GM12864 (cell line): Measurements from ENCODE around the gene HMG20A.

ENCODE experiments used
- DNase-seq: peaks from one replicate; pipeline ENCODE4 v3.0.0-alpha.2; 2011; ENCODE audit warnings: low read depth
- H3K4me3 ChIP-seq: 2 replicates; pipeline ENCODE4 v1.5.1; 2011; ENCODE audit warnings: mild to moderate bottlenecking, low read depth, low read length, control low read depth
- TF ChIP-seq, protein P1 (sequence below): IDR thresholded peaks from 2 replicates; pipeline ENCODE4 v1.5.1; 2011; ENCODE audit warnings: low read depth, mild to moderate bottlenecking, moderate library complexity, low read length, control low read depth, inconsistent platforms; ENCODE audit errors: missing control alignments

Gene HMG20A

GRCh38 chr15:77528968-77529319 lies 108.3 kb downstream of the HMG20A start:
- DNase-seq: no peak
- no peak overlapping the region for H3K4me3 ChIP-seq
- TF ChIP-seq, protein P1, sequence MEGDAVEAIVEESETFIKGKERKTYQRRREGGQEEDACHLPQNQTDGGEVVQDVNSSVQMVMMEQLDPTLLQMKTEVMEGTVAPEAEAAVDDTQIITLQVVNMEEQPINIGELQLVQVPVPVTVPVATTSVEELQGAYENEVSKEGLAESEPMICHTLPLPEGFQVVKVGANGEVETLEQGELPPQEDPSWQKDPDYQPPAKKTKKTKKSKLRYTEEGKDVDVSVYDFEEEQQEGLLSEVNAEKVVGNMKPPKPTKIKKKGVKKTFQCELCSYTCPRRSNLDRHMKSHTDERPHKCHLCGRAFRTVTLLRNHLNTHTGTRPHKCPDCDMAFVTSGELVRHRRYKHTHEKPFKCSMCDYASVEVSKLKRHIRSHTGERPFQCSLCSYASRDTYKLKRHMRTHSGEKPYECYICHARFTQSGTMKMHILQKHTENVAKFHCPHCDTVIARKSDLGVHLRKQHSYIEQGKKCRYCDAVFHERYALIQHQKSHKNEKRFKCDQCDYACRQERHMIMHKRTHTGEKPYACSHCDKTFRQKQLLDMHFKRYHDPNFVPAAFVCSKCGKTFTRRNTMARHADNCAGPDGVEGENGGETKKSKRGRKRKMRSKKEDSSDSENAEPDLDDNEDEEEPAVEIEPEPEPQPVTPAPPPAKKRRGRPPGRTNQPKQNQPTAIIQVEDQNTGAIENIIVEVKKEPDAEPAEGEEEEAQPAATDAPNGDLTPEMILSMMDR: no peak

GRCh38 chr15:77529394-77530159 lies 108.9 kb downstream of the HMG20A start:
- DNase-seq: no peak
- H3K4me3 ChIP-seq: no peak overlapping the region
- TF ChIP-seq, protein P1: no peak

- TF ChIP-seq, protein P1: no peak
- no peak overlapping the region for H3K4me3 ChIP-seq
- no peak for DNase-seq
These were observed 109.9 kb downstream of the HMG20A start for GRCh38 chr15:77530576-77530975.

DNA sequence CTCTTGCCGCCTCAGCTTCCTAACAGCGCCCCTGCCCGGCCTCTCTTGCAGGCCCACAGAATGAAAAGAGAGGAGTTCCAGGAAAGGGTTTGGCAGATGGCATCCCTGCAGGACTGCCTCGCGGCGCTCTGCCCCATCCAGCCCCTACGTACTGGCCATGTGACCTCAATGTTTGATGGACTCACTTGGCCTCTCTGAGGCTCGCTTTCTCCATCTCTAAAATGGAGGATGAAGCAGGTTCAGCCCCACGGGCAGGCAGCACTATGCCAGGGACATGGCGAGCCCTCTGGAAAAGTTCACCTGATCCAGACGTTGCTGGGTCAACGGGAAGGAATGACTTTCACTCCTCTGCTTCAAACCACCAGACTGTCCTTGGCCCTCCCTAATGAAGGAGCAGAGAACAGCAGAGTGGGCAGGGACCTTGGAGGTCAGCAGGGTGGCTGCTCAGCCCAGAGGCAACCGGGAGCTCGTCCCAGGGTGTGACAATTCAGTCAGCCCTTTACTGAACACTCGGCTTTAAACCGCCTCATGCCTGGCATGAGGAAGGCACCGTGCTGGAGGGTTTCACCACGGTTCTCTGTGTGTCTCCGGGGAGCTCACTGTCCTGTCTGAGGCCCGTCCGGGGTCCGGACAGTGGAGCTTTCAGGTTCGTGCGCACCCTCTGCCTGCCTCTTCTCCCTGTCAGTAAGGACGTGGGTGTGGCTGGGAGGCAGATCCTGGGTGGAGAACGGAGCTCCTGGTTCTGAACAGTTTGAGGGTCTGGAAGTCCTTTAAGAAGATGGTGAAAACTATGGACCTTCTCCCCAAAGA lies 110.7 kb downstream of the HMG20A start:
- no peak for DNase-seq
- H3K4me3 ChIP-seq: no peak overlapping the region
- TF ChIP-seq, protein P1: no peak

DNA sequence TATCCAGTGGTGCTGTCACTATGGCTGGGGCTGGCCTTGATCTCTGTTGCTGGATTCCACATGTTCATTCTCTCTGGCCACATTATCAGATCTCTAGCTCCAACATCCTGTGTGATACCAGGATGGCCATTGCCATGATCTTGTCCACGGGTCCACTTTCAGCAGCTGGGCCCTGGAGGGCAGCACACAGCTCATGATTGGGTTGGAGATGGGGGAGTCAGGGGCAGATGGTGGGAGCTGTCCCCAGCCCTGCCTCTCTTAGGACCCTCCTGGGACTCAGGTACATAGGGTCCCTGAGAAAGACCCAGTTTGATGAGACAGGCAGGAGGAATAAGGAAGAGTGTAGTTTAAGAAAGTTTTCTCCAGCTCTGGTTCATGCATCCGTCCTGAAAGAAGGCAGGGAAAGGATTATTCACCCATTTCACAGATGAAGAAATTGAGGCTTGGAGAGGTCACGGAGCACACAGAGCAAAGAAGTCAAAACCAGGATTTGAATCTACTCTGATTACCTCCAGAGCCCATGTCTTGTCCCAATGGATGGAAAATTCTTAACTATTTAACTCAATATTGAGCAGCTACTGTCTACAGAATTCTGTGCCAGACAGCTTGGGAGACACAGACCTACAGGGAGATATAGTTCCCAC lies 111.5 kb downstream of the HMG20A start:
- TF ChIP-seq, protein P1: no peak
- H3K4me3 ChIP-seq: no peak overlapping the region
- no peak for DNase-seq

DNA sequence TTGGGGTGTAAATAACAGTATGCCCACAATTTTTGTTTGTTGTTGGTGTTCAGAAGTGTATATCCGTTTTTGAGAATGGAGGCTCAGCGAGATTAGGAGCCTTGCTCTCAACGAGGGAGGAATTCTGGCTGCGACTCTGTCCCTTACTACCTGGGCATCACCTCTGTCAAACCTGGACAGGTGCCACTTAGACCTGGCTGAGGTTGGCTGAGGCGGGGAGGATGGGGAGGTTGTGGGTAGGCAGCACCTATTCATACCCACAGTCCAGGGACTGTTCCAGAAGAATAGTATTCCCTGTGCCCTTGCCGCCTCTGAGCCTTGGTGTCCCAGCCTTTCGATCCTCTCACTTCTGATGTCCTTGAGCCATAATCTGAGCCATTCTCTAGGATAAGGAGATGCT lies 112.2 kb downstream of the HMG20A start:
- DNase-seq: no peak
- TF ChIP-seq, protein P1: no peak
- no peak overlapping the region for H3K4me3 ChIP-seq
